HG03565 (cell line): Measurements from ENCODE around the gene PRR15L.
"Not testable (repeated sequence)": the region's sequence is repeated elsewhere in the genome, so short reads cannot be mapped to it uniquely, and the experiment has no call there.

Source experiments
- ATAC-seq: cut with Tn5 transposase; IDR thresholded peaks from one replicate; pipeline ENCODE4 v1.9.1; 2021; ENCODE audit warnings: mild to moderate bottlenecking, moderate library complexity; ENCODE audit not compliant: unreplicated experiment

Gene PRR15L

GRCh38 chr17:47957591-47958490 lies at the start of gene PRR15L:
PRR15L (minus strand) TSS chr17:47957883; CDS start chr17:47953234, 4,649 bp downstream.
- ATAC-seq, result no peak

GRCh38 chr17:48006936-48007709 lies 49.4 kb upstream of the PRR15L start:
- ATAC-seq, result no peak

- no peak for ATAC-seq
These were observed 47.3 kb upstream of the PRR15L start for GRCh38 chr17:48004983-48005382.

DNA sequence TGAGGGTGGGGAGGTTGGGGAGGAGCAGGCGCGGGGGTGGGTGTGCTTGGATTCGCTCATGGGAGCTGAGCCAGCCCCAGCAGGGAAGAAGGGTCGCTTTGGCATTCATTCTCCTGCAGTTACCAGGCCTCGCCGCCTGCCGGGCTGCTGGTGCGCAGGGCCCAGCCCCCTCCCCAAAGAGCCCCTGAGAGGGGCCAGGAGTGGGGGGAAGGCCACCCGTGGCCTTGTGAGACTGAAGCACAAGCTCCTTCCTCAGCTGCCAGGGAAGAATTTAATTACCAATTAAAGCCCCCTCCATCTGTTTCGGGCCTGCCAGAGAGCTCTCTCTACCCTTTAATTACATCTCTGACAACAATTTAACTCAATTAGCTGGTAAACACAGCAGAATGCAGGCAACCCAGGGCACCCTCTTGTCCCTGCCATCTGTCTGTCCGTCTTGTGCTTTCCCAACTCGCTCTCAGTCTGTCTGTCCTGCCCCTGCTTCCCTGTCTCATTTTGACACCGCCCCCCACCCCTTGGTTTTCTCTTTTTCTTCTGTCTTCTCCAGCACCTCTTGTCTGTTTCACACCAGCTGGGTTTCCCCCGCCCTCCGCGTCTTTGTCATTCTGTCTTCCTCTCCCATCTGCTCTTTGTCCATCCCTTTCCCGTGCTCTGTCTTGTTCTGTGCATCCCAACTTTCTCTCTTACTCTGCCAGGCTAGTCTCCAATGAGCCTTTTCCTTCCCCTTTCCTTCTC lies 45.9 kb upstream of the PRR15L start:
- ATAC-seq, result no peak

- ATAC-seq, result no peak
These were observed 45.3 kb upstream of the PRR15L start for GRCh38 chr17:48002916-48003416.

DNA sequence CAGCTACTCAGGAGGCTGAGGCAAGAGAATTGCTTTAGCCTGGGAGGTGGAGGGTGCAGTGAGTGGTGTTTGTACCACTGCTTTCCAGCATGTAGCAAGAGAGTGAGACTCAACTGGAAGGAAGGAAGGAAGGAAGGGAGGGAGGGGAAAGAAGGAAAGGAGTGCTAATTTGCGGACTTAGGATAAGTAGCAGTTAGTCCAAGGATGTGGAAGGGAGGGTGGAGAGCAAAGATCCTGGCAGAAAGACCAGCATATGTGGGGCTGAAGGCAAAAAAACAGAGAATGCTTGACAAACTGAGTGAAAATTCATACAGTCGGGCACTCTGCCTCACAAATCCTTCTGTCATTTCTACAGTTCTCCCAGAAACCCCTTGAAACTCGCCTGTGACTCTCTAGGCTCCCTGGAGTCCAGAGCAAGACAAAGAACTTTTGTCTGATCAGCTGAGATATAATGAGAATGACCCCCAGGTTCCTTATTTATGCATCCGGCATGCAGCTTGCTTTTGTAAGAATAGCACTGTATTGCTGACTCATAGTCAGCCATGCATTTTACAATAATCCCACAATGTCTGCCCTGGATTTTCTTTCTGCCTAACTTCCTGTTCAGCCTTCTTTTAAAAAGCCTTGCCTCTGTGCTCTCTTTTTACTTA lies 44.7 kb upstream of the PRR15L start:
- ATAC-seq, result peak; percentile 48

DNA sequence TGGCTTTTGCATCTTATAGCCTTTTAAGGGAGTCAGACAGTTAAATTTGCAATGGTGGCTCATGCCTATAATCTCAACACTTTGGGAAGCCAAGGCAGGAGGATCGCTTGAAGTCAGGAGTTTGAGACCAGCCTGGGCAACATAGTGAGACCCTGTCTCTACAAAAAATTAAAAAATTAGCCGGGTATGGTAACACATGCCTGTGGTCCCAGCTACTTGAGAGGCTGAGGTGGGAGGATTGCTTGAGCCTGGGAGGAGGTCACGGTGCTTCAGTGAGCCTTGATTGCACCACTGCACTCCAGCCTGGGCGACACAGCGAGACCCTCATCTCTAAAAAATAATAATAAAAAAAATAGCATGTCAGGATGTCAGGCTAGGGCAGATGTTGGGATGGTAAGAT lies 44.0 kb upstream of the PRR15L start:
- ATAC-seq, result not testable (repeated sequence)

DNA sequence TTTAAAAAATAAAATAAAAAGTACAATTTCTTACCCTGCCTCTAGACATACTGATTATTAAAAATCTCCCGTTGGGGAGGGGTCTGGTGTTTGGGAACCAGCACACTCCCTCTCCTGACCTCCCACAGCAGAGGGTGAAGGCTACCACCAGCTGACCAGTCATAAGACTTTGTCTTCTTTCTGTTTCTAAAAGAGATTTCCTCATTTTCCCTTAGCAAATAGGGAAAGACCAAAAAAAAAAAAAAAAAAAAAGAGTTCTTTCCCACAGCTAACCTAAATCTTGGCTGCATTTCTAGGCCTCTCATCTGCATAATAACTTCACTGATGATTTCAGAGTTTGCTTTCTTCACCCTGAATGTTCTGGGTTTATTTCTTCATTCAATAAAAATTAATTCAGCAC lies 43.5 kb upstream of the PRR15L start:
- no peak for ATAC-seq

GRCh38 chr17:47999582-47999981 lies 41.9 kb upstream of the PRR15L start:
- ATAC-seq, result no peak

DNA sequence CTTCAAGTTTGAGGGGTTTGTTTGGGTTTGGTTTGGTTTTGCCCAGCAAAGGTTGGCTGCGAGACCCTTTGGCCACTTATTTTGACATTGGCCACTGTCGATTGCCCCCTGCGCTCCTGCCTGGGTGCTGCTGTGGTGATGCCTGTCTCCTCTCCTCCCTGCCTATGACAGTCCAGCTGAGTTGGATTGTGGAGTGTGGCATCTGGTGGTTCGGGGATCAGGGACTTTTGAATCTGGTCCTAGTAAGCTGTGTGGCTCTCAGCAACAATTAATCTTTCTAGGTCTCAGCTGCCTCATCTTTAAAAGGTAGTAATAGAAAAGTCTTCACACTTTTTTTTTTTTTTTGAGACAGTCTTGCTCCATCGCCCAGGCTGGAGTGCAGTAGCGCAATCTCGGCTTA lies 40.4 kb upstream of the PRR15L start:
- ATAC-seq, result no peak

DNA sequence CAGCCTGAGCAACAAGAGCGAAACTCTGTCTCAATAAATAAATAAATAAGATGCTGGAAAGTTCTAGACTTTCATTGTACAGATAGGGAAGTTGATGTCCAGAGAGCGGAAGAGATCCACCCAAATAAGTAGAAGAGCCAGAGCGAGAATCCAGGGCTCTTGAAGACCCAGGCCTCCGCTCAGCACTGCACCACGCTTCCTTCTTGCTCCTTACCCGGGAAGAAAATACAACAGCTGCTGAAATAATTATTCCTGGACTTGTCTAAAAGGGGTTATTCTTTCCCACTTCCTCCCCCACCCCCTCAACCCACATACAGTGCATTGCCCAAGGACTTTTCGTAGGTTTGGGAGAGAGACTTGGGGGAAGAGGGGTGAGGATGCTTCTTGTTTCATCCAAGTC lies 39.9 kb upstream of the PRR15L start:
- ATAC-seq, result no peak

- ATAC-seq, result no peak
These were observed 38.5 kb upstream of the PRR15L start for GRCh38 chr17:47996201-47996600.

DNA sequence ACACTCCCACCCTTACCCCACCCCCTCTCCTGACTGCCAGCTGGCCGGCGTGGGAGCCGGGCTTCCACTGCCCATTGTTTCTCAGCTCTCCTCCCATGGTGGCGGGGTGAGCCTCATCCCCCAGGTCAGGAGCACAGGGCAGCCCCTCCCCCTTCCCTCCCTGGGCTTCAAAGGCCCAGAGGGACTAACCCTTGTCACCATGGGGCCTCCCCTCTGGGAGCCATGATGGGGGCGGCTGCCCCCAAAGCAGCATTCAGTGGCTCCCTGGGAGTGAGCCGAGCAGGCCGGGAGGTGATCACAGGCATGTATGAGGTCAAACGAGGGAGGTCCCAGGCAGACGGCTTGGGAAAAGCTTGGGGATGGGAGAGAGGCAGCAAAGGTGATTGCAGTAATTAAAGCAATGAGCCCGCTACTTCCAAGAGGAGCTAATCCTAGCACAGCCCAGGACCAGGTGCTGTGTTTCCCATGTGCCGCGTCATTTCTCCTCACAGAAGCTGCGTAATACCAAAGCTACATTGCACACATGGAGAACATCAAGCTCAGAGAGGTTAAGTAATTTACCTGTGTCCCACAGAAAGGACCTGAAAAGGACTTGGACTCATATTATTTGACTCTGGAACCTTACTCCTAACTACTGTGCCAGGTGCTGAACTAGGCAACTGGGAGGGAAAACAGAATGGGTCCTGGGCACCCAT lies 37.7 kb upstream of the PRR15L start:
- no peak for ATAC-seq

GRCh38 chr17:47994724-47995123 lies 37.0 kb upstream of the PRR15L start:
- ATAC-seq, result no peak

GRCh38 chr17:47993964-47994363 lies 36.3 kb upstream of the PRR15L start:
- no peak for ATAC-seq

GRCh38 chr17:47993031-47993564 lies 35.4 kb upstream of the PRR15L start:
- no peak for ATAC-seq

DNA sequence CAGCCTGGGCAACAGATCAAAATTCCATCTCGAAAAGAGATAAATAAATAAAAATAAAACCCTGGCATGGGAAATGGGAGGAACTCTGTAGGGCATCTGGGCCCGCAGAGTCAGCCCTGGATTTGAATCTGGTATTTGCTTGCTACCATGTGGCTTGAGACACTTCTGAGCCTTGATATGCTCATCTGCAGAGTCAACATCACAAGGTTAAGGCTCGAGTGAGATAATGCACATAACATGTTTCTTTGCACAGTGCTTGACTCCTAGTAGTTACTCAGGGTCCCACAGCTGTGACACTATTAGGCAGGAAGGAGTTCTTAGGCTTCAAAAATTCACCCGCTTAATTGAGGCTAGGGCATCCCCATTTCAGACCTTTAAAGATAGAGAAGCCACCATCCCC lies 34.5 kb upstream of the PRR15L start:
- ATAC-seq, result no peak

GRCh38 chr17:47990962-47991731 lies 33.5 kb upstream of the PRR15L start:
- no peak for ATAC-seq

DNA sequence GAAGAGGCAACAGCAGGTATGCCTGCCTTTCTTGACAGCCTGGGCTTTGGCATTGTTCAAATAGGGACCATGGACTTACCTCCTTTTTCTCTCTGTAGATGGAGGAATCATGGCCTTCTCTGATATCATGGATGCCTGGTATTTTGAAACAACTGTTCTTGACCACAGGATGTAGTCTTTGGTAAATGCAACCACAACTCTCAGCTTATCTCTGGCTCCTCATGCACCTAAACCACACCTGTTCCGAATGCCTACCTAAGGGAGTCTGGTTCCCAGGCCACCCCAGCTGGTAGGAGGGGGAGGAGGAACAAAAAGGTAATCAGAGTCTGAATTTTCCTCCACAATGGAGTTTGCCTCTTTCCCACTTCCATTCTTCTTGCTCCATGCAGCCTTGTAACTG lies 32.0 kb upstream of the PRR15L start:
- ATAC-seq, result no peak
